ENCODE measurements around the gene MCF2.

GRCh38 chrX:139544591-139544990 lies 163.4 kb downstream of the MCF2 start:
- TF ChIP-seq TAF1 (IDR thresholded peaks at IDR 0.05; ENCODE audit: borderline replicate concordance, low read depth, low read length) (no peak), POLR2AphosphoS5 (IDR thresholded peaks at IDR 0.05; ENCODE audit: low read depth, low read length) (no peak), POLR2A (IDR thresholded peaks at IDR 0.05; ENCODE audit: low read depth, low read length) (no peak)
